Activated naive CD8-positive, alpha-beta T cell treated with anti-CD3 and anti-CD28 coated beads, Interleukin-2, amount 50 U/mL, for 24 hours (primary cell): Measurements from ENCODE around the gene SLC9A3.
"Not testable (repeated sequence)": the region's sequence is repeated elsewhere in the genome, so short reads cannot be mapped to it uniquely, and the experiment has no call there.

ENCODE experiments used
- ATAC-seq: fragments of 150-1000 bp; cut with Tn5 transposase; one replicate; pipeline ENCODE4 v1.10.0; 2021
- DNase-seq: peaks from one replicate; pipeline ENCODE4 v3.0.0; 2021
- H3K27ac Mint-ChIP-seq: one replicate; pipeline ENCODE4 v1.8.0; 2021; ENCODE audit warnings: mild to moderate bottlenecking, mixed read lengths
- H3K27me3 Mint-ChIP-seq: one replicate; pipeline ENCODE4 v1.8.0; 2021; ENCODE audit warnings: mixed read lengths
- H3K36me3 Mint-ChIP-seq: one replicate; pipeline ENCODE4 v1.8.0; 2021; ENCODE audit warnings: low read depth, mixed read lengths
- H3K4me1 Mint-ChIP-seq: one replicate; pipeline ENCODE4 v1.8.0; 2021; ENCODE audit warnings: mixed read lengths
- H3K4me3 Mint-ChIP-seq: one replicate; pipeline ENCODE4 v1.8.0; 2021; ENCODE audit warnings: mild to moderate bottlenecking, moderate library complexity, mixed read lengths
- H3K9me3 Mint-ChIP-seq: one replicate; pipeline ENCODE4 v1.8.0; 2021; ENCODE audit warnings: mixed read lengths

The SLC9A3 gene

DNA sequence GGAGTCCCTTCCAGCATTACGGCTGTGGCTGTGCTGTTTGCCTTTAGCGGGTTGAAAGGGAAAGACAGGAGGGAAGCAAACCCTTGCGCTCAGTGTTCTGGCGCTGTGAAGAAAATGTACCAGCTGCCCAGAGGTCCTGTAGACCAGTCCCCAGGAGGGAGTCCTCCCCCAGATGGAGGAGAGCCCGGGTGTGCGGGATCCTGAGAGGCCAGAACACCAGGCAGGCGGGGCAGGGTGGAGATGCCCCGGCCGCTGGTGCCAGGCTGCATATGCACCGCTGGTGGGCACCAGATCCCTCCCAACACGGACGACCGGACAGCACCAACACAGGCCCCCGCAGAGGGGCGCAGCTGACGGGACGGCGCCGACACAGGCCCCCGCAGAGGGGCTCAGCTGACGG is 37.2 kb upstream of the SLC9A3 start:
- Mint-ChIP-seq H3K4me1 (no peaks in the 10 kb centered on the region), H3K27me3 (peaks cover 20% of the 10 kb centered on the region), H3K4me3 (no peak overlapping the region), H3K36me3 (no peaks in the 10 kb centered on the region), H3K9me3 (no peaks in the 10 kb centered on the region), H3K27ac (no peak overlapping the region)
- no peak for ATAC-seq
- DNase-seq: no peak

DNA sequence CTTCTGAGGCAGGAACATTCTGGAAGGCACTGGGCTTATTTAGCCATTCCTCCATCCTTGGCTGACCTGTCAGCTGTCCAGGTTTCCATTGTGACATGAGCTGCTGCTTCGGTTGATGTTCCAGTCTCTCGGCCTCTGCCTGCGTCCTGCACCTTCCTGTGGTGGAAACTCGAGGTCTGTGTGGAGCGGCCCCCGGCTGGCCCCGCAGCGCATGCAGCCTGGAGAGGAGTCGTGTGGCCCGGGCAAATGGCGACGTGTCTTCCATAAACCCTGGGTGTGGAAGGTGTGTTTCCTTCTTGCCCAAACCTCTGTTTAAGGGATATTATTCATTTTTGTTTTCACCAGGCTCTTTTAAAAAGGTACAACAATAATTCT is 36.5 kb upstream of the SLC9A3 start:
- Mint-ChIP-seq H3K4me1 (no peaks in the 10 kb centered on the region), H3K27ac (no peak overlapping the region), H3K9me3 (no peaks in the 10 kb centered on the region), H3K36me3 (no peaks in the 10 kb centered on the region), H3K27me3 (peaks cover 15% of the 10 kb centered on the region), H3K4me3 (no peak overlapping the region)
- ATAC-seq (no peak), DNase-seq (no peak)

DNA sequence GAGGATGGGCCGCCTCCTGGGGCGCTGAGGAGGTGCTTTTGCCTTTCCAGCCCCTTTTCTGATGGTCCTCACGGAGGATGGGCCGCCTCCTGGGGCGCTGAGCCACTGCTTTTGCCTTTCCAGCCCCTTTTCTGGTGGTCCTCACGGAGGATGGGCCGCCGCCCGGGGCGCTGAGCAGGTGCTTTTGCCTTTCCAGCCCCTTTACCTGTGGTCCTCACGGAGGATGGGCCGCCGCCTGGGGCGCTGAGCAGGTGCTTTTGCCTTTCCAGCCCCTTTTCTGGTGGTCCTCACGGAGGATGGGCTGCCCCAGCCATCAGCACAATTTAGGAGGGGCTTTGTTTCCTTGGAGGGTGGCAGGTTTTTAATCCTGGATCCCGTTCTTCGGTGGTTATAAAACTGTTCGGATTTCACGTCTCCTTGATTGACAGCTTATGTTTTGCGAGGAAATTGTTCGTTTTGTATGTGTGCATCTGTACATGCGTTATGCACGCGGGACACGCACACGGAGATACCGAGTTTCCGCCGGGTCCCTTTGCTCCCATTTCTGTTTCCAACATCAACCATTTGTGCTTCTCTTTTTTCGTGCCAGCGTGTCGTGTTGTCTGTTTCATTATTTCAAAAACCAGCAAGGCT is 34.7 kb upstream of the SLC9A3 start:
- ATAC-seq: no peak
- Mint-ChIP-seq H3K4me1 (no peaks in the 10 kb centered on the region), H3K36me3 (no peaks in the 10 kb centered on the region), H3K9me3 (no peaks in the 10 kb centered on the region), H3K27me3 (peaks cover 14% of the 10 kb centered on the region), H3K4me3 (no peak overlapping the region), H3K27ac (no peak overlapping the region)
- no peak for DNase-seq

DNA sequence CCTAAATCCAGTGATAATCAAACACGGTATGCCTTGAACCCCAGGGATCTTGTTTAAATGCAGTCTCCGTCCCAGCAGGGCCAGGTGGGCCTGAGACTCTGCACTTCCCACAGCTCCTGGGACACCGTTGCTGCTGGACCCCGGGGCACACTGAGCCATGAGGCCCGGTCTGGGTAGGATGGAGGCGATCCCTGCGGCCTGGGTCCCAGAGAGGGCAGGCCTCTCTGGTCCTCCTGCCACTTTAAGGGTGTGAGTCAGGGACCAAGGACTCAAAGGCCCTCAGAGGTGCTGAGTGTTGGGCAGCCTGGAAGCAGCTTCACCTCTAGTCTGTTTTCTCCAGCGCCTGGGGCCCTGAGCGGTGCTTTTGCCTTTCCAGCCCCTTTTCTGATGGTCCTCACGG is 34.1 kb upstream of the SLC9A3 start:
- DNase-seq (no peak), ATAC-seq (no peak)

DNA sequence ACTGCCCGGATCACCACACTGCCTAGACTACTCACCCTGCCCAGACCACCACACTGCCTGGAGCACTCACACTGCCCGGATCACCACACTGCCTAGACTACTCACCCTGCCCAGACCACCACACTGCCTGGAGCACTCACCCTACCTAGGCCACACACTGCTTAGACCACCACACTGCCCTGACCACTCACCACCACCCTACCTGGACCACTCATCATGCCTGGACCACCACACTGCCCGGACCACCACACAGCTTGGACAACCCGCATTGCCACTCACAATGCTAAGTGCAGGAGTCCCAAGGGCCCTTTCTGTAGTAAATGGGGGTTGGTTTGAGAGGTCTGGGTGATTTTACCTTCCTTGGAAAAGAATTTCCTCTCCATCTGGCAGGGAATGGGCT is 33.7 kb upstream of the SLC9A3 start:
- H3K27me3 Mint-ChIP-seq: peaks cover 14% of the 10 kb centered on the region
- H3K9me3 Mint-ChIP-seq, H3K27ac Mint-ChIP-seq, H3K4me3 Mint-ChIP-seq, DNase-seq, H3K4me1 Mint-ChIP-seq, H3K36me3 Mint-ChIP-seq, ATAC-seq: not testable (repeated sequence)

More for the DNA sequence above, 34.1 kb upstream of the SLC9A3 start:
- no peaks in the 10 kb centered on the region for H3K36me3 Mint-ChIP-seq
- no peak overlapping the region for H3K4me3 Mint-ChIP-seq
- no peaks in the 10 kb centered on the region for H3K9me3 Mint-ChIP-seq
- H3K27me3 Mint-ChIP-seq: peaks cover 14% of the 10 kb centered on the region
- no peak overlapping the region for H3K27ac Mint-ChIP-seq
- no peaks in the 10 kb centered on the region for H3K4me1 Mint-ChIP-seq

DNA sequence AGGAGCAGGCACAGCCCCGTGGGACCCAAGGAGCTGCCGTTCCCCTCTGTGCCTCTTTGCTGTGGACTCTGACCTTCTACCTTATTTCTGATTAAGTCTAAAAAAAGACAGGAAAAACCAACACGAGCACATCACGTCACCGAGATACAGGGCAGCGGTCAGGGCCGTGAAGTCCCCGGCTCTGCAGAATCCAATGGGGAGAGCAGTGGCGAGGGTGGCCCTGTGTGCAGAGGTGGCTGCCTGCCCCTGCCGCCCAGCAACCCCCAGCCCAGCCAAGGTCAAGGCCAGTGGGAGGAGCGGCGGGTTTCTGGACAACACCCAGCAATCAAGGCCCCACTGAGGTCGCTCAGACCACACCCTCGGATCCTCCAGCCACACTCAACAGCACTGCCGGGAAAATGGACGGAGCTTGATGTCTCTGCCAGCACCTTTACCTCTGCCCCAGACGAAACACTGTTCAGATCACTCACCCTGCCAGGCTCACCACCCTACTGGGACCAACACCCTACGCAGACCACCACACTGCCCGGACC is 32.7 kb upstream of the SLC9A3 start:
- peaks cover 14% of the 10 kb centered on the region for H3K27me3 Mint-ChIP-seq
- ATAC-seq: no peak
- DNase-seq: no peak
- no peaks in the 10 kb centered on the region for H3K9me3 Mint-ChIP-seq
- no peaks in the 10 kb centered on the region for H3K36me3 Mint-ChIP-seq
- H3K4me3 Mint-ChIP-seq: no peak overlapping the region
- no peak overlapping the region for H3K27ac Mint-ChIP-seq
- no peaks in the 10 kb centered on the region for H3K4me1 Mint-ChIP-seq

DNA sequence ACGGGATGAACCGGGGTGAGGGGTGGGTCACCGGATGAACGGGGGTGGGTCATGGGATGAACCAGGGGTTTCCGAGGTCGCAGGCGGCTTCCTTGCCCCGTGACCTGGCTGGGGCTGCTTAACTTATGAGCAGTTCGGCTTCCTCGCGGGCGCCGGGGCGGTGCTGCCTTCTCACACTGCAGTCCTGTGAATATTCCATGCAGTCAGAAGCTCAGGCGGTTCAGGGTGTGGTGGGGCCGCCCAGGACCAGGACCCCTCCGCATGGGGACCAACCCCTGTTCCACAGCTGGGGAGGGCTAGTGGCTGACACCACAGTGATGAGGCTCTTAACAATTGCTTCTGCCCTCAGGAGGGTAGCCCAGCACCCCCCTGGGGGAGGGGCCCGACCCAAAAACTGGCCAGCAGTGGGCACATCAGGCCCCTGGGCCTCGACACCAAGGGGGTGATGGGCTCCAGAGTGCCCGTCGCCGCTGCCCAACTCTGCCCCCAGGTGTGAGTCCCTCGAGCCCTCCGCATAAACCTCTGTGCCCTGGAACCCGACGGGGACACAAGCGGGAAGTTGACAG is 30.9 kb upstream of the SLC9A3 start:
- DNase-seq (no peak), ATAC-seq (peak; percentile 24)
- Mint-ChIP-seq H3K36me3 (no peaks in the 10 kb centered on the region), H3K4me3 (no peak overlapping the region), H3K27ac (no peak overlapping the region), H3K27me3 (peaks cover 12% of the 10 kb centered on the region), H3K4me1 (no peaks in the 10 kb centered on the region), H3K9me3 (no peaks in the 10 kb centered on the region)

DNA sequence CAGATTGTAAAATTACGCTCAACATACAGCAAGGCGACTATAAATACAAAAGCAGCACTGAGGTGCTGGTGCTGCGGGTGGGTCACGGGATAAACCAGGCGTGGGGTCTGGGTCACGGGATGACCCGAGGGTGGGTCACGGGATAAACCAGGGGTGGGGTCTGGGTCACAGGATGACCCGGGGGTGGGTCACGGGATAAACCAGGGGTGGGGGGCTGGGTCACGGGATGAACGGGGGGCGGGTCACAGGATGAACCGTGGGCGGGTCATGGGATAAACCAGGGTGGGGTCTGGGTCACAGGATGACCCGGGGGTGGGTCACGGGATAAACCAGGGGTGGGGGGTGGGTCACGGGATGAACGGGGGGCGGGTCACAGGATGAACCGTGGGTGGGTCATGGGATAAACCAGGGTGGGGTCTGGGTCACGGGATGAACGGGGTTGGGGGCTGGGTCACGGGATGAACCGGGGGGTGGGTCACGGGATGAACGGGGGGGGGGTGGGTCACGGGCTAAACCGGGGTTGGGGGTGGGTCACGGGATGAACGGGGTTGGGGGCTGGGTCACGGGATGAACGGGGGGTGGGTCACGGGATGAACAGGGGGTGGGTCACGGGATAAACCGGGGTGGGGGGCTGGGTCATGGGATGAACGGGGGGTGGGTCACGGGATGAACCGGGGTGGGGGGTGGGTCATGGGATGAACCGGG is 30.2 kb upstream of the SLC9A3 start:
- no peak overlapping the region for H3K4me3 Mint-ChIP-seq
- no peaks in the 10 kb centered on the region for H3K4me1 Mint-ChIP-seq
- no peak for DNase-seq
- no peak for ATAC-seq
- H3K27ac Mint-ChIP-seq: no peak overlapping the region
- H3K27me3 Mint-ChIP-seq: peaks cover 13% of the 10 kb centered on the region
- H3K36me3 Mint-ChIP-seq: no peaks in the 10 kb centered on the region
- no peaks in the 10 kb centered on the region for H3K9me3 Mint-ChIP-seq

DNA sequence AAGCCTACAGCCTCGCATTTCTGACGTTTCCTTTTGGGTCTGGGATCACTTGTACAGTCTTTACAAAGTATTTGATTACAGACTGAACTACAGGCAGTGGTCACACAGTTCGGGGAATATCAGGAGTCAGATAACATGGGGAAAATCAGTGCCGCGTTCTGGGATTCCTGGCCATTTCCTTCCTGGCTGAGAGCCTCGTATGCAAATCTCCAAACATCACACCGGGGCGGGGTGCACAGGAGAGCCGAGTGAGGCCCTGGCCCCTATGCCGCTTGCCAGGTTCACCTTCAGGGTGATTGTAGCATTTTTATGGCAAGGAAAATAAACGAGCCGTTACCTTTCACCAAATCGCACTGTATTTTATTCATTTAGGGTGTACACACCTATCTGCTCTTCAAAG is 29.6 kb upstream of the SLC9A3 start:
- H3K27ac Mint-ChIP-seq: no peak overlapping the region
- H3K27me3 Mint-ChIP-seq: peaks cover 15% of the 10 kb centered on the region
- H3K36me3 Mint-ChIP-seq: no peaks in the 10 kb centered on the region
- H3K9me3 Mint-ChIP-seq: no peaks in the 10 kb centered on the region
- H3K4me1 Mint-ChIP-seq: no peaks in the 10 kb centered on the region
- H3K4me3 Mint-ChIP-seq: no peak overlapping the region
- DNase-seq: no peak
- no peak for ATAC-seq

DNA sequence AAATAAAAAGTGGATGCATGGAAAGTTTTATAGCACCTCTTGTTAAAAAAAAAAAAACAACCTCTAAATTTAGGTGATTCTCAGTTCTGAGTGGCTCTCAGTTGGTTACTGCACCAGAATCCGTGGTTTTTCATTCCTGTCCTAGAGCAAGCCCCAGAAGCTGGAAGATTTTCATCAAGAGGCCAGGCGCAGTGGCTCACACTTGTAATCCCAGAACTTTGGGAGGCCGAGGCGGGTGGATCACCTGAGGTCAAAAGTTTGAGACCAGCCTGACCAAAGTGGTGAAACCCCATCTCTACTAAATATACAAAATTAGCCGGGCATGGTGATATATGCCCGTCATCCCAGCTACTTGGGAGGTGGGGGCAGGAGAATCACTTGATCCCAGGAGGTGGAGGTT is 27.2 kb upstream of the SLC9A3 start:
- H3K4me3 Mint-ChIP-seq: no peak overlapping the region
- H3K27ac Mint-ChIP-seq: no peak overlapping the region
- H3K36me3 Mint-ChIP-seq: no peaks in the 10 kb centered on the region
- no peaks in the 10 kb centered on the region for H3K9me3 Mint-ChIP-seq
- no peaks in the 10 kb centered on the region for H3K4me1 Mint-ChIP-seq
- ATAC-seq: no peak
- DNase-seq: no peak
- H3K27me3 Mint-ChIP-seq: peaks cover 23% of the 10 kb centered on the region

DNA sequence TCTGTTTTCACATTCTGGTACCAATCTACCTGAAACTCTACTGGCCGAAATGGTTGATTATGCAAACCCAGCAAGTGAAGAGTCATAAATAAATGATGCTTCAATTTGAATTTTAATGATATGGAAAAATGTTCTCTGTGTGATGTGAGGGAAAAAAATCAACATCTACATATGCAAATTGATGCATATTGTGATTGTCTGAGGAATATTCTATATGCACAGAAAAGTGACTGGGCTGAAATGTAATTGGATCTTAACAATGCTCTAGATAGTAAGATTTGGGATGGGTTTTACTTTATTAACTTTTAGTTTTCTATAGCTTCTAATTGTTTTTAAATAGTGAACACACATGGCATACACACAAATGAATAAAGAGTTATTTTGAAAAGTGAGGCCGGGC is 25.0 kb upstream of the SLC9A3 start:
- Mint-ChIP-seq H3K4me1 (peaks cover 8% of the 10 kb centered on the region), H3K4me3 (no peak overlapping the region), H3K27ac (no peak overlapping the region), H3K36me3 (no peaks in the 10 kb centered on the region), H3K9me3 (no peaks in the 10 kb centered on the region), H3K27me3 (peaks cover 25% of the 10 kb centered on the region)
- DNase-seq (no peak), ATAC-seq (no peak)

DNA sequence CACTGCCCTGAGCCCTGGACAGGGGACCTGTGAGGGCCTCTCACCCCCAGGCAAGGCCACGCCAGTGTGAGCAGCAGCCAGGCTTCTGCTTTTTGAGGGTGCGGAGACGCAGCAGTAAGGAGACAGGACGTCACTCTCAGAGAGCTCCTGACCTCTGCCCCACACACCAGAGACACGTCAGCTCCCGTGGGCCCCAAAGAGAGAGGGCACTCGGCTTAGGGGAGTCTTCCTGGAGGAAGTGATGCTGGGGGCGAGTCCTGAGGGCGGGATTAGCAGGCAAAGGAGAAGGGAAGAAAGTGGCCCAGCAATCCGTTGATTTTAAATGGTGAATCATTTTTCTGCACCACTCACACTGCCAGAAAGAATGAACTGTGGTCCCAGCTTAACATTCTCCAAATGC is 24.0 kb upstream of the SLC9A3 start:
- no peaks in the 10 kb centered on the region for H3K36me3 Mint-ChIP-seq

DNA sequence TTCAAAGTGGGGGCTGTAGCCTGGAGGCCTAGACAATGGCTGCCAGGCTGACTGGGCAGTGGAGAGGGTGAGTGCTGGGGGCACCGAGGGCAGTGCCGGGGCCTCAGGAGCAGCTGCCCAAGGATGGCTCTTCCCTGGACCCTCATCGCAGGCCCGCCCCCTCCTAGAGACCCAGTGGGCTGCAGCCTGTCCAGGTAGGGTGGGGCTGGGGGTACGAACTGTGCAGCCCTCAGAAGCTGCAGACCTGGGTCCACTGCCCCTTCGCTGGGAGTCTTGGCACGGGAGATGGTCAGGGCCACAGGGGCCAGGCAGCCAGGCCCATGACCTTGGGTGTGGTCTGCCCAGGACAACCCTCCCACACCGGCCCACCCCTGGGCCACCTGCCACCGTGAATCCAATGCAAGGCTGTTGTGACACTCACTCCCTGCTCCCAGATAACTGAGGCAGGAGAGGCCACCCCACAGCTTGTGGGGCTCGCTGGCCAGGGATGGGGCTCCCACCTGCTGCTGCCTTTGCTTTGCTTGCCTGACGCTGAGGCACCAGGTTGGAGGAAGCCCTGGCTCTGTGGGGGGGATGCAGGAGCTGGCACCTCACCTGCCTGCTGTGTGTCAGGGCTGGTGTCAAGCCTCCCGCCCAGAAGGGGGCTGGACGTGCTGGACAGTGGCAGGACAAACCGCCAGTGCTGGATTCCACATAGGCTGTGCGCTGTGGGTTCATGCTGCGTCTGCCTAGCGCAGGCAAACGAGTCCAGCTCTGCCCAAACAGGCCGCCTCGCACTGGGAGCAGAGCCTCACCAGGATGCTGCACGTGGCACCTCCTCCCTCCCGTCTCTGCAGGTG is 23.1 kb upstream of the SLC9A3 start:
- Mint-ChIP-seq H3K4me3 (no peak overlapping the region), H3K27ac (no peak overlapping the region), H3K36me3 (no peaks in the 10 kb centered on the region), H3K9me3 (no peaks in the 10 kb centered on the region), H3K27me3 (peaks cover 25% of the 10 kb centered on the region), H3K4me1 (peaks cover 19% of the 10 kb centered on the region)
- ATAC-seq (no peak), DNase-seq (no peak)

More for the DNA sequence above, 24.0 kb upstream of the SLC9A3 start:
- peaks cover 18% of the 10 kb centered on the region for H3K4me1 Mint-ChIP-seq
- H3K27ac Mint-ChIP-seq: no peak overlapping the region
- DNase-seq (no peak), ATAC-seq (no peak)
- no peak overlapping the region for H3K4me3 Mint-ChIP-seq
- H3K27me3 Mint-ChIP-seq: peaks cover 25% of the 10 kb centered on the region
- H3K9me3 Mint-ChIP-seq: no peaks in the 10 kb centered on the region

DNA sequence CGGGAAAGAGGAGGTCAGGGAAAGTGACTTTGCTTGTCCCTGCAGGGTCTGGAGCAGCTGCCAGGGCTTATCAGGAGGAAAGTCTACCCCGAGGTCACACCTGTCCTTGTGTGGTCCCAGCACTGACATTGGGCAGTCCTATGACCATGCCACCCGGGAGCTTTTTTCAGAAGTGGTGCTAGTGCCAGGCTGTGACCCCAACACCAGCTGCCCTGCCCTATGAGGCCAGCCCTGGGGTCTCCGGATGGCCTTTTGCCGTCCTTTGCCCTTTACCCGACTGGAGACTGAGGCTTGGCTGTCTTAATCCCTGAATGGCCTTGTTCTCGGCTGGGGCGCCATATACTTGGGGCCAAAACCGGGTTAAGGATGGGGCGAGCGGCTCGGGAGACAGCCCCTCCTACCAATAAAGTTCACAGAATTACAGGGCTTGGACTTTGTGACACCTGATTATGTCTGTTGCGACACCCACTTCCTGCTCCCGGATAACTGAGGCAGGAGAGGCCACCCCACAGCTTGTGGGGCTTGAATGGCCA is 22.2 kb upstream of the SLC9A3 start:
- Mint-ChIP-seq H3K36me3 (no peaks in the 10 kb centered on the region), H3K4me3 (no peak overlapping the region), H3K4me1 (peaks cover 19% of the 10 kb centered on the region), H3K27me3 (peaks cover 27% of the 10 kb centered on the region), H3K27ac (no peak overlapping the region), H3K9me3 (no peaks in the 10 kb centered on the region)
- no peak for ATAC-seq
- DNase-seq: no peak
